KMS-11 (cell line): ENCODE results near the gene TMEM131.

Experiments used
- H2AFZ ChIP-seq: fragments of 200-600 bp; sonication (generic); 2 replicates; pipeline ENCODE4 v1.6.1; 2016; ENCODE audit warnings: antibody characterized with exemption, mixed run types, low read depth
- H3K27ac ChIP-seq: fragments of 200-600 bp; sonication (generic); 2 replicates; pipeline ENCODE4 v1.6.1; 2016; ENCODE audit warnings: mild to moderate bottlenecking, mixed run types
- H3K27me3 ChIP-seq: fragments of 200-600 bp; sonication (generic); 2 replicates; pipeline ENCODE4 v1.6.1; 2017; ENCODE audit warnings: mild to moderate bottlenecking, low read depth, mixed run types, moderate library complexity; ENCODE audit not compliant: insufficient read depth
- H3K36me3 ChIP-seq: fragments of 200-600 bp; sonication (generic); 2 replicates; pipeline ENCODE4 v1.6.1; 2017; ENCODE audit warnings: mild to moderate bottlenecking, mixed run types; ENCODE audit not compliant: insufficient read depth
- H3K4me1 ChIP-seq: fragments of 200-600 bp; sonication (generic); 2 replicates; pipeline ENCODE4 v1.6.1; 2016; ENCODE audit warnings: mild to moderate bottlenecking, low read depth, mixed run types; ENCODE audit not compliant: poor library complexity, severe bottlenecking
- H3K4me2 ChIP-seq: fragments of 200-600 bp; sonication (generic); 2 replicates; pipeline ENCODE4 v1.7.0; 2016; ENCODE audit warnings: mild to moderate bottlenecking, mixed run types
- H3K4me3 ChIP-seq: fragments of 200-600 bp; sonication (generic); IDR thresholded peaks from 2 replicates; pipeline ENCODE4 v1.6.1; 2017; ENCODE audit warnings: low read depth, low read length, mixed read lengths; ENCODE audit not compliant: insufficient read depth
- H3K79me2 ChIP-seq: fragments of 200-600 bp; sonication (generic); 2 replicates; pipeline ENCODE4 v1.6.1; 2016; ENCODE audit warnings: low read depth, mixed run types; ENCODE audit not compliant: insufficient read depth
- H3K9ac ChIP-seq: fragments of 200-600 bp; sonication (generic); 2 replicates; pipeline ENCODE4 v1.6.1; 2016; ENCODE audit warnings: mild to moderate bottlenecking, mixed run types
- H4K20me1 ChIP-seq: fragments of 200-600 bp; sonication (generic); 2 replicates; pipeline ENCODE4 v1.6.1; 2016; ENCODE audit warnings: mild to moderate bottlenecking, mixed run types; ENCODE audit not compliant: insufficient read depth
- CTCF ChIP-seq: fragments of 200-600 bp; sonication (generic); conservative IDR thresholded peaks from 2 replicates; pipeline ENCODE4 v1.6.1; 2017; ENCODE audit warnings: low read depth, mild to moderate bottlenecking, antibody characterized with exemption, low read length, moderate library complexity, mixed read lengths

TMEM131 gene

GRCh38 chr2:97743913-97744312 lies 251.8 kb downstream of the TMEM131 start:
- H3K4me1 ChIP-seq, result no peaks in the 10 kb centered on the region
- H4K20me1 ChIP-seq, result no peaks in the 10 kb centered on the region
- no peaks in the 10 kb centered on the region for H3K36me3 ChIP-seq
- TF ChIP-seq CTCF, result no peak
- H2AFZ ChIP-seq, result no peak overlapping the region
- H3K4me3 ChIP-seq, result no peak overlapping the region
- no peak overlapping the region for H3K4me2 ChIP-seq
- no peaks in the 10 kb centered on the region for H3K27me3 ChIP-seq
- no peak overlapping the region for H3K9ac ChIP-seq
- no peak overlapping the region for H3K27ac ChIP-seq
- no peaks in the 10 kb centered on the region for H3K79me2 ChIP-seq

GRCh38 chr2:97742381-97742847 lies 253.3 kb downstream of the TMEM131 start:
- Histone ChIP-seq H2AFZ (no peak overlapping the region), H3K4me2 (no peak overlapping the region), H3K9ac (no peak overlapping the region)

GRCh38 chr2:97741686-97742085 lies 254.1 kb downstream of the TMEM131 start:
- no peak overlapping the region for H3K27ac ChIP-seq
- no peaks in the 10 kb centered on the region for H3K79me2 ChIP-seq
- no peaks in the 10 kb centered on the region for H4K20me1 ChIP-seq
- H3K4me2 ChIP-seq, result no peak overlapping the region
- no peaks in the 10 kb centered on the region for H3K36me3 ChIP-seq
- H3K4me3 ChIP-seq, result no peak overlapping the region
- H3K4me1 ChIP-seq, result no peaks in the 10 kb centered on the region
- TF ChIP-seq CTCF, result no peak
- no peak overlapping the region for H2AFZ ChIP-seq
- H3K27me3 ChIP-seq, result no peaks in the 10 kb centered on the region
- no peak overlapping the region for H3K9ac ChIP-seq

More at GRCh38 chr2:97742381-97742847, 253.3 kb downstream of the TMEM131 start:
- Histone ChIP-seq H3K27me3 (no peaks in the 10 kb centered on the region), H3K79me2 (no peaks in the 10 kb centered on the region), H3K27ac (no peak overlapping the region), H4K20me1 (no peaks in the 10 kb centered on the region), H3K4me1 (no peaks in the 10 kb centered on the region), H3K4me3 (no peak overlapping the region), H3K36me3 (no peaks in the 10 kb centered on the region)
- no peak for TF ChIP-seq CTCF

GRCh38 chr2:97741251-97741650 lies 254.5 kb downstream of the TMEM131 start:
- H3K27ac ChIP-seq, result no peak overlapping the region
- H3K79me2 ChIP-seq, result no peaks in the 10 kb centered on the region
- H3K36me3 ChIP-seq, result no peaks in the 10 kb centered on the region
- H4K20me1 ChIP-seq, result no peaks in the 10 kb centered on the region
- H3K4me3 ChIP-seq, result no peak overlapping the region
- H3K27me3 ChIP-seq, result no peaks in the 10 kb centered on the region
- no peak for TF ChIP-seq CTCF
- no peak overlapping the region for H2AFZ ChIP-seq
- no peak overlapping the region for H3K9ac ChIP-seq
- no peak overlapping the region for H3K4me2 ChIP-seq
- H3K4me1 ChIP-seq, result no peaks in the 10 kb centered on the region
